NCI-H345 treated with DMSO at 0.1 percent for 48 hours (cell line): Measurements from ENCODE around the gene ITSN1.

ENCODE experiments used
- DNase-seq: peaks from one replicate; lab custom pipeline; 2025; ENCODE audit not compliant: unreplicated experiment; lab: John Stamatoyannopoulos, UW

Gene ITSN1

GRCh38 chr21:33834801-33835500 lies 192.7 kb downstream of the ITSN1 start:
- no peak for DNase-seq

GRCh38 chr21:33835920-33836319 lies 193.6 kb downstream of the ITSN1 start:
- no peak for DNase-seq

DNA sequence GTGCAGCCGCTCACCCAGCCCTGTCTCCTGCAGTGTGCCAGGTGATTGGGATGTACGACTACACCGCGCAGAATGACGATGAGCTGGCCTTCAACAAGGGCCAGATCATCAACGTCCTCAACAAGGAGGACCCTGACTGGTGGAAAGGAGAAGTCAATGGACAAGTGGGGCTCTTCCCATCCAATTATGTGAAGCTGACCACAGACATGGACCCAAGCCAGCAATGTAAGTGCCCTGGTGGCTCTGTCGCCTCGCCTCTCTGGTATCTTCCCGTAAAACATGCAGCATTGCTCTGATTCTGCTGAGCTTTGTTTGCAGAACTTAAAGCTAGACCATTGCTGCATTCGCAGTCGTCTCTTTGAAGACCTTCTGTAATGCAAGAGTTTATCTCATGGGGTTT lies 194.1 kb downstream of the ITSN1 start:
- no peak for DNase-seq

DNA sequence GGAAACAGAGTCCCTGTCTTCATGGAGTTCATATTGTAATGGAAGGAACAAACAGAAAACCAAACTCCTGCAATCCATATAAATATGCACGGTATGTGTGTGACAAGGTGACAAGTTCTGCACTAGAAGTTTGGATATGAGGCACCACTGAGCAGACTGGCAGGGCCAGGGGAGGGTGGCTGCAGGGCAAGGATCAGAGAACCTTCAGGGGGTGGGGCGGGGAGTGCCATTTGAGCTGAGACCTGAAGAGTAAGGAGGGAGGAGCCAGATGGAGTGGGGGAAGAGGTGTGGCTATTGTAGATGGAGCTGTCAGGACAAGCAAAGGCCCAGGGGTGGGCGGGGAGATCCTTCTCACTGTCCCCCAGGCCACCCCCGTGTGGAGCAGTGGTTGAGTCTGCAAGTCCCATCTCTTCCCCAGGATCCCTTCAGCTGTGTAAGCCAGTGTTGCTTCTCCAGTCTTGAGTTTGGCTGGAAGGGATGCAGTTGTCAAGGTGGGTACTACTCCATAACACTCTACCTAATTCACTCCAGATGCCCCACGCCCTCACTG lies 196.9 kb downstream of the ITSN1 start:
- no peak for DNase-seq

DNA sequence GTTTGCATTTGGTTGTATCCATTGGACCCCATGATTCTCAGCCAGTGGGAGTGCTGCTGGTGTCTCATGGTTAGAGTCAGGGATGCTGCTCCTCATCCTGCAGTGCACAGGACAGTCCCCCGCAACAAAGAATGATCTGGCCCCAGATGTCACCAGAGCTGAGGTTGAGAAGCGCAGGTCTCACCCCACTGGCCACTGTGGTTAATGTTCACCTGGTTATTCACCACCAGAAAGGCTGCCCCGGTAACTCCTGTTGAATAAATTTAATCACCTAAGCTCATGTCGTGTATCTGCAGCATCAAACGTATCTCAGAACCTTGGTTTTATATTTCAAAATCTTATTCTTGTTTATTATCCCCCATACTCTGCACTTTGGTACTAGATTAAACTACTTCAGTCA lies 197.5 kb downstream of the ITSN1 start:
- no peak for DNase-seq

GRCh38 chr21:33840771-33841170 lies 198.5 kb downstream of the ITSN1 start:
- no peak for DNase-seq

DNA sequence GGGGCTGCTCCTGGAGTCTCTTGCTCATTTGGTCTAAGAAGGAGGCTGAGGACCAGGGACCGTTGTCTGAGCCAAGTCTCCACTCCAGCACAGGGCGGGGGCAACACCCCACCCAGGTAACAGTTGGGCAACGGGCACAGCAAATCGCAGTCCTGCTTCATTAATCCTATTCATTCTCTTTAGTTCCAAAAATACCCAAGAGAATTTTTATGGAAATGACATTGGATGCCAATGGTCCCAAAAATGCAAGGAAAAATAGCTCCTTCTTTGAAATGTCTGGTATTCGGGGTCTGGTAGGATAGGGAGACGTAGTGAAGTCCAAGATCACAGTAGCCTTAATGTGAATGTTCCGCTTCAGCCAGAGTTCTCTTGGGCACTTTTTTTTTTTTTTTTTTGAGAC lies 199.3 kb downstream of the ITSN1 start:
- no peak for DNase-seq

DNA sequence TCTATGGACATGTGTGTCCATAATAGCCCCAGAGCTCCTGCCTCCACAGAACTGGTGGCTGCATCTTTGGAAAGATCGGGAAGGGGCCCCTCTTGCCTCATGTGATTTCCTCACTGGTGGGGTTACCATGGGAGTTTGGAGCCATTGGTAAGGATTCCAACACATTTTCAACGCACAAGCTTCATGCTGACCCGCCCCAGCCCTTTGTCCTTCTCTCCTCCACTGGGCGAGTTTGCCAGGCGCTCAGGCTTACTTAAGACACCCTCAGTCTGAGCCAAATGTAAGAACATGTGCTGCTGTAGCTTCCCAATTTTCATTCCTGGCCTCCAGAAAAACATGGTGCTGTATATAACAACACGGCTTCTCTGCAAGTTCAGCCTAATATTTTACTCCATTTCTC lies 200.9 kb downstream of the ITSN1 start:
- DNase-seq: no peak

DNA sequence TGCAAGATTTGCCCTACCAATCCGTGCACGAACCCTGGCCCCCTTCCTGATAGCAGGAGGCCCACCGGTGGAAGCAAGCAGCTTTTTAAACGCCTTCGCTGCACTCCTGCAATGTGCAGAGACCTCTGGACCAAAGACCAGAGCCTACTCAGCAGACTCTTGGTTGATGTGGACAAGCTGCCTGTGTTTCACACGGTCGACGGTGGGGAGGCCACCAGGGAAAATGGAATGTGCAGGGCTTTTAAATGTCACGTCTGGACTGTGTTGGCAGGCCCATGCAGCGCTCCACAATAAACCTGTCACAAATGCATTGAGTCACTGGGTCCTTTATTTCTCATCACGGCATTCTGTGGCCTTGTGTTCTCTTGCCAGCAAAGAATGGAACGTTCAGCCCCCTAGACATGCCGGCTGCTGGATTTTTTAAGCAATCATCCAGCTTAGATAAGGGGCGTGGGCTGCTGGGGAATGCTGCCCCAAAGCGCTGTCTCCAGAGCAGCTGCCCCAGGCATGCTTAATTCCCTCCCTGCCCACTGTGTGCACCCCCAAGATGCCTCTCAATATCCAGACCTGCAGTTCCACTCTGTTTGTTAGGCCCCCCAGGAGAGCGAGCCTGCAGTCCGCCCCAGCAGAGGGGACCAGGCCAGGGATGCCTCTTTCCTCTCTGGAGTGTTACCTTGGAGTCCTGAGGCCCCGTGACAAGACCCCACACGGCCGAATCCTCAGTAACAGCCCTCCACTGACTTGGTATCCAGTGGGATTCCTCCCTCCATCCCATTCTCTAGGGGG lies 202.0 kb downstream of the ITSN1 start:
- DNase-seq: no peak

- no peak for DNase-seq
Measured at GRCh38 chr21:33844890-33845205, 202.5 kb downstream of the ITSN1 start.

- no peak for DNase-seq
Measured at GRCh38 chr21:33846141-33846540, 203.8 kb downstream of the ITSN1 start.

DNA sequence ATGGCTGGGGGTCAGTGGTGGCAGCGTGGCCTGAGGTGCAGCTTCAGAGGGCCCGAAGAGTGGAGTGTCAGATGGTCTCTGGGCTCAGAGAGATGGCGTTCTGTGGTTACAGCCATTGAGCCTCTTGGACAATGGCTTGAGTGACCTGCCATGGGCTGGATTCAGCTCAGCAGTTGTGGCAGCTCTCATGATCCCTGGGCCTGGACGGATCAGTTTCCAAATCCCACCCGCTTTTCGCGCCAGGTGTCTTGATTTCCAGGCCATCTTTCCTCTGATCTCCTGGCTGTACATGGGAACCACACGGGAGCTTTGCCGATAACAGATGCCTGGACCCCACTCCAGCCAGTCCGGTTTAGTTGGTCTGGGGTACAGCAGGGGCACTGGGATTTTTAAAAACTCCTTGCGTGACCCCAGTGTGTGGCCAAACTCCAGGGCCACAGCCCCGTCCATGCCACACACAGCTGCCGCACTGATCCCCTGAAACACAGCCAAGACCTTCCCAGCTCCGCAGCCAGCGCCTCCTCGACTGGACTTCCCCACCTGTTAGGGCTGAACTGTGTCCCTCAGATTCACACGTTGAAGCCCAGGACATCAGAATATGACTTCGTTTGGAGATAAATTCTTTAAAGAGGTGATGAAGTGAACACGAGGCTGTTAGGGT lies 205.4 kb downstream of the ITSN1 start:
- DNase-seq: no peak

DNA sequence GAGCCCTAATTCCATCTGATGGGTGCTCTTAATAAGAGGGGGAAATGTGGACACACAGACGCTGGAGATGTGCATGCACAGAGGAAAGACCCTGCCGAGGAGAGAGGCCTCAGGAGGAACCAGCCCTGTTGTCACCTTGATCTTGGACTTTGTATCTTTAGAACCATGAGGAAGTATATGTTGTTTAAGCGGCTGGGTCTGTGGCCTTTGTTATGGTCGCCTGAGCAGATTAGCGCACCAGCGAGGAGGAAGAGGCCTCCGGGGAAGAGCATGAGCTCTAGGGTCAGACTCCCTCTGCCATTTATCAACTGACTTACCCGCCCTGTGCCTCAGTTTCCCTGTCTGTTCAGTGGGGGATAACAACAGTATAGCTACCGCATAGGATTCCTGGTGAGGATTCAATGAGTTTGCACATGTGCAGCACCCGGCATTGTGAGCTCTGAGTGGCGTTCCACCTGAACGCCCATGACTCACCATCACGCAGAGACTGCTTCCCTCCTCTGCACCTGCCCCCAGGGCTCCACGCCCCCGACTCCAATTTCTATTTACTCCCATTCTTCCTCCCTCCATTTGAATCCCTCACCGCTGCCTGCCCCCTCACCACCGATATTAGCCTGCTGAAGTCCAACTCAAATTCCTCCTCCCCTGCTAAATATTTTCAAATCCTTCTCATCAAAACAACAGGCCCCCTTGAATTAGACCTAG lies 206.1 kb downstream of the ITSN1 start:
- peak; percentile 97 for DNase-seq

DNA sequence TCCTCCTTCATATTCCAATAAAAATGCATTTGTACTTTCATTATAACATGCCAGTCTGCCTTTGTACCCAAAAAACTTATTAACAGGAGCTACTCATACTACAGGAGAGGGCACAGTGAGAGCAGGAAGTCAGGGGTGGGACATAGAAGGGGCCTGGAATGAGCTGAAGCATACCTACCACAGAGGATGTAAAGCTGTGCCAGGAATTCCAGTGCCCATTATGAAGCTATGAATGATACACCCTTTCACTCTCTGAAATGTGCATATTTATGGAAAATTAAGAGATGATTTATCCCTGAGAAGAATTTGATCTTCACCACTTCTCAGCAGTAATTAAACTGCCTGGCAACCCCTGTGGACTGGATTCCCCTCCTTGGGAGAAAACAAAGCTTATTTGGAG lies 207.5 kb downstream of the ITSN1 start:
- no peak for DNase-seq

- no peak for DNase-seq
Measured at GRCh38 chr21:33850401-33850800, 208.1 kb downstream of the ITSN1 start.

- no peak for DNase-seq
Measured at GRCh38 chr21:33850985-33851384, 208.7 kb downstream of the ITSN1 start.

GRCh38 chr21:33852485-33852884 lies 210.2 kb downstream of the ITSN1 start:
- no peak for DNase-seq

GRCh38 chr21:33854604-33855003 lies 212.3 kb downstream of the ITSN1 start:
- peak; percentile 53 for DNase-seq

DNA sequence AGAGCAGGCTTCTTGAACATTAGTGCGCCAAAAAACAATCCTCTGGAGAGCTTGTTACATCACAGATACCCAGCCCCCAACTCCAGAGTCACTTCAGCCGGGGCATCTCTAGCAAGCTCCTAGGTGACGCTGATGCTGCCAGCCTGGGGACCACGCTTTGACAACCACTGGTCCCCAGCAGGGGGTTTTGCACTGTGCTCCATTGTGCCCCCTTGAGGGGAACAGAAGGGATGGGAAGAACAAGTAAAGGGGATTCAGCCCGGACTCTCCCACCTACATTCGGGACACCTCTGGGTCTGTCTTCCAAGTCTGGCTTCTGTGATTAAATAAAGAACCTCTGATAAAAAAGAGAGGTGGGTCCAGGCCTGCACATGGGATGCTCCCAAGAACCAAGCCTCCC lies 212.9 kb downstream of the ITSN1 start:
- DNase-seq: no peak

GRCh38 chr21:33856893-33857527 lies 214.7 kb downstream of the ITSN1 start:
- no peak for DNase-seq
